Erythroblast (primary cell): ENCODE measurements around the gene EXOC3.

Source experiments
- GATA1 ChIP-seq: IDR thresholded peaks from 2 replicates; pipeline ENCODE4 v1.6.1; 2011; ENCODE audit warnings: low read depth, mild to moderate bottlenecking, control low read depth, low read length, moderate library complexity
- POLR2A ChIP-seq: IDR thresholded peaks from 2 replicates; pipeline ENCODE4 v1.6.1; 2011; ENCODE audit warnings: mild to moderate bottlenecking, low read length

- TF ChIP-seq POLR2A (no peak), GATA1 (no peak)
Measured at GRCh38 chr5:394671-395155, 48.3 kb upstream of the EXOC3 start.
